SK-N-SH (cell line): ENCODE results near the gene INTS1. TPM values are rescaled to one million over a fixed set of nuclear protein-coding genes. Genes with fewer than 3 reads are reported as not detected.

Experiments used
- CTCF ChIA-PET: fragments of 300-600, 350-600 bp; formaldehyde crosslinking; extraction: SDS; loops from one replicate; lab custom pipeline; 2021; lab: Yijun Ruan, JAX
- POLR2A ChIA-PET: fragments of 350-600 bp; sonication (Branson Sonifier 250); formaldehyde crosslinking; extraction: SDS; loops from one replicate; lab custom pipeline; 2020; ENCODE audit warnings: antibody characterized with exemption, inconsistent platforms; lab: Yijun Ruan, JAX
- DNase-seq: peaks from one replicate; pipeline ENCODE4 v3.0.0; 2012
- H2AFZ ChIP-seq: fragments of 200-600 bp; sonication (generic); 2 replicates; pipeline ENCODE4 v1.8.1; 2016; ENCODE audit warnings: antibody characterized with exemption, mild to moderate bottlenecking, low read depth
- H3F3A ChIP-seq: fragments of 200-600 bp; sonication (generic); replicated peaks from 2 replicates; pipeline ENCODE3; 2016; ENCODE audit warnings: antibody characterized with exemption, mild to moderate bottlenecking; ENCODE audit not compliant: insufficient read depth
- H3K27ac ChIP-seq, 2 experiments: fragments of 200-500 bp in 1 of 2; fragments of 200-600 bp in 1 of 2; sonication (Bioruptor generic) in 1 of 2; sonication (generic), shearing (Covaris generic) in 1 of 2; 2 replicates each; pipeline versions ENCODE4 v1.5.1 to v1.6.1; 2014 to 2016; ENCODE audit warnings: low read depth in 2 of 2, inconsistent platforms in 1 of 2, low read length in 1 of 2, mild to moderate bottlenecking in 1 of 2, mixed read lengths in 1 of 2
- H3K27me3 ChIP-seq: fragments of 200-600 bp; sonication (generic), shearing (Covaris generic); 2 replicates; pipeline ENCODE4 v1.6.1; 2016; ENCODE audit warnings: mixed run types; ENCODE audit not compliant: insufficient read depth
- H3K36me3 ChIP-seq, 2 experiments: fragments of 200-500 bp in 1 of 2; fragments of 200-600 bp in 1 of 2; sonication (Bioruptor generic) in 1 of 2; sonication (generic) in 1 of 2; replicated peaks in 1 of 2; 2 replicates each; pipeline versions ENCODE3 to v1.5.1; 2014 to 2016; ENCODE audit warnings: low read length in 1 of 2, mild to moderate bottlenecking in 1 of 2; ENCODE audit not compliant: insufficient read depth in 2 of 2, control insufficient read depth in 1 of 2
- H3K4me1 ChIP-seq, 2 experiments: fragments of 200-500 bp in 1 of 2; fragments of 200-600 bp in 1 of 2; sonication (Bioruptor generic) in 1 of 2; sonication (generic), shearing (Covaris generic) in 1 of 2; 2 replicates each; pipeline versions ENCODE4 v1.5.1 to v1.6.1; 2014 to 2016; ENCODE audit warnings: low read depth in 1 of 2, low read length in 1 of 2, mixed run types in 1 of 2; ENCODE audit not compliant: insufficient read depth in 2 of 2, control insufficient read depth in 1 of 2
- H3K4me2 ChIP-seq: fragments of 200-600 bp; sonication (generic), shearing (Covaris generic); 2 replicates; pipeline ENCODE4 v1.6.1; 2017; ENCODE audit warnings: mixed run types
- H3K4me3 ChIP-seq, 2 experiments: fragments of 200-500 bp in 1 of 2; fragments of 200-600 bp in 1 of 2; sonication (Bioruptor generic) in 1 of 2; sonication (generic), shearing (Covaris generic) in 1 of 2; 2 replicates each; pipeline versions ENCODE4 v1.5.1 to v1.8.1; 2014 to 2016; ENCODE audit warnings: low read depth in 2 of 2, inconsistent platforms in 1 of 2, low read length in 1 of 2, mild to moderate bottlenecking in 1 of 2, mixed read lengths in 1 of 2, moderate library complexity in 1 of 2
- H3K79me2 ChIP-seq: fragments of 200-600 bp; sonication (generic); 2 replicates; pipeline ENCODE4 v1.8.1; 2017; ENCODE audit warnings: mild to moderate bottlenecking; ENCODE audit not compliant: insufficient read depth
- H3K9ac ChIP-seq: fragments of 200-600 bp; sonication (generic); 2 replicates; pipeline ENCODE4 v1.6.1; 2017; ENCODE audit warnings: mixed run types
- H3K9me2 ChIP-seq: fragments of 200-600 bp; sonication (generic); 2 replicates; pipeline ENCODE4 v1.6.1; 2017; ENCODE audit warnings: mixed run types
- H3K9me3 ChIP-seq: fragments of 200-600 bp; sonication (generic); 2 replicates; pipeline ENCODE4 v1.6.1; 2017; ENCODE audit warnings: mixed run types, mild to moderate bottlenecking, moderate library complexity
- H4K20me1 ChIP-seq: fragments of 200-600 bp; sonication (generic); 2 replicates; pipeline ENCODE4 v1.6.1; 2017; ENCODE audit warnings: mild to moderate bottlenecking, mixed run types; ENCODE audit not compliant: insufficient read depth
- CHD2 ChIP-seq: fragments of 150-350 bp; IDR thresholded peaks from 2 replicates; pipeline ENCODE4 v1.6.1; 2018; ENCODE audit warnings: low read length; ENCODE audit not compliant: partially characterized antibody
- ELF1 ChIP-seq: IDR thresholded peaks from 2 replicates; pipeline ENCODE4 v1.4.0; 2012
- EZH2phosphoT487 ChIP-seq: fragments of 200-600 bp; sonication (generic); IDR thresholded peaks from 2 replicates; pipeline ENCODE4 v1.6.1; 2017; ENCODE audit warnings: low read depth, mixed run types, mild to moderate bottlenecking, antibody characterized with exemption, moderate library complexity, borderline replicate concordance
- FOSL2 ChIP-seq: IDR thresholded peaks from 2 replicates; pipeline ENCODE4 v1.4.0; 2012; ENCODE audit warnings: low read depth, mild to moderate bottlenecking, moderate library complexity, borderline replicate concordance
- FOXJ3 ChIP-seq: sonication (generic); formaldehyde crosslinking; IDR thresholded peaks from 2 replicates; pipeline ENCODE4 v1.5.1; 2020; ENCODE audit warnings: mild to moderate bottlenecking, missing genetic modification reagents
- FOXM1 ChIP-seq: IDR thresholded peaks from 2 replicates; pipeline ENCODE4 v1.4.0; 2012; ENCODE audit warnings: low read depth, mild to moderate bottlenecking
- GABPA ChIP-seq: IDR thresholded peaks from 2 replicates; pipeline ENCODE4 v1.4.0; 2012; ENCODE audit warnings: low read depth, mild to moderate bottlenecking
- GATA2 ChIP-seq: sonication (generic); formaldehyde crosslinking; IDR thresholded peaks from 2 replicates; pipeline ENCODE4 v1.5.0; 2020; ENCODE audit warnings: mild to moderate bottlenecking, missing genetic modification reagents
- JUND ChIP-seq: IDR thresholded peaks from 2 replicates; pipeline ENCODE4 v1.4.0; 2012
- MXI1 ChIP-seq: IDR thresholded peaks from 2 replicates; pipeline ENCODE4 v1.6.1; 2012; ENCODE audit warnings: mild to moderate bottlenecking, low read depth, low read length, improper control_type of control experiment
- NFIC ChIP-seq: IDR thresholded peaks from 2 replicates; pipeline ENCODE4 v1.4.0; 2012; ENCODE audit warnings: borderline replicate concordance
- RCOR1 ChIP-seq: fragments of 150-350 bp; IDR thresholded peaks from 2 replicates; pipeline ENCODE4 v1.6.1; 2017; ENCODE audit warnings: antibody characterized with exemption, low read length
- REST ChIP-seq: IDR thresholded peaks from 2 replicates; pipeline ENCODE4 v1.6.1; 2012; ENCODE audit warnings: mild to moderate bottlenecking, low read depth, low read length, moderate library complexity
- RFX5 ChIP-seq: IDR thresholded peaks from 2 replicates; pipeline ENCODE4 v1.6.1; 2012; ENCODE audit warnings: mild to moderate bottlenecking, improper control_type of control experiment, low read length
- RXRA ChIP-seq: IDR thresholded peaks from 2 replicates; pipeline ENCODE4 v1.4.0; 2012; ENCODE audit warnings: low read depth, mild to moderate bottlenecking, borderline replicate concordance
- SIN3A ChIP-seq: IDR thresholded peaks from 2 replicates; pipeline ENCODE4 v1.6.1; 2012; ENCODE audit warnings: low read depth, mild to moderate bottlenecking, low read length, moderate library complexity, borderline replicate concordance
- USF2 ChIP-seq: fragments of 150-350 bp; IDR thresholded peaks from 2 replicates; pipeline ENCODE4 v1.6.1; 2017; ENCODE audit warnings: antibody characterized with exemption, low read length, low read depth, borderline replicate concordance
- WGBS: methylation state at CpG from one replicate; pipeline ENCODE4 v1.1.6; 2017; ENCODE audit warnings: low lambda C conversion rate; 5-methylcytosine and 5-hydroxymethylcytosine counted together
- polyA plus RNA-seq, 3 experiments: library from polyadenylated mRNA; depleted of rRNA; stranded (reverse); fragments of >200 nt; gene quantifications; 2 replicates each; pipeline ENCODE4 v1.2.3, GENCODE V29; 2012
- TF ChIP-seq, protein P1 (sequence below): IDR thresholded peaks from 2 replicates; pipeline ENCODE4 v1.4.0; 2012; ENCODE audit warnings: low read depth, borderline replicate concordance
- TF ChIP-seq, protein P2 (sequence below): IDR thresholded peaks from 2 replicates; pipeline ENCODE4 v1.4.0; 2012; ENCODE audit warnings: low read depth

INTS1 gene
- polyA plus RNA-seq, 1 of the 3 experiments (the other 2 are of a cell fraction), result 48.1 TPM

- Histone ChIP-seq H3K79me2 (peaks cover 86% of the 10 kb centered on the region), H3F3A (peaks cover 37% of the 10 kb centered on the region), H3K27ac (peak overlapping the region in 1 of 2 experiments; percentile 100; a peak in 2 of 4 replicates), H3K9me3 (no peaks in the 10 kb centered on the region), H3K4me1 (peaks cover 47 to 61% of the 10 kb centered on the region in 2 experiments; a peak in 3 of 4 replicates), H4K20me1 (peaks cover 13% of the 10 kb centered on the region; the same call in 1 of the 2 replicates), H2AFZ (no peak overlapping the region), H3K4me3 (no peak overlapping the region), H3K36me3 (peaks cover 0 to 16% of the 10 kb centered on the region in 2 experiments), H3K9ac (peak overlapping the region; percentile 98), H3K27me3 (no peaks in the 10 kb centered on the region), H3K9me2 (no peaks in the 10 kb centered on the region), H3K4me2 (peak overlapping the region; percentile 100; the same call in 1 of the 2 replicates)
- TF ChIP-seq GABPA, result no peak
- no peak for TF ChIP-seq GATA2 (CRISPR knock-in tag)
- no peak for TF ChIP-seq RFX5
- TF ChIP-seq, protein P1, sequence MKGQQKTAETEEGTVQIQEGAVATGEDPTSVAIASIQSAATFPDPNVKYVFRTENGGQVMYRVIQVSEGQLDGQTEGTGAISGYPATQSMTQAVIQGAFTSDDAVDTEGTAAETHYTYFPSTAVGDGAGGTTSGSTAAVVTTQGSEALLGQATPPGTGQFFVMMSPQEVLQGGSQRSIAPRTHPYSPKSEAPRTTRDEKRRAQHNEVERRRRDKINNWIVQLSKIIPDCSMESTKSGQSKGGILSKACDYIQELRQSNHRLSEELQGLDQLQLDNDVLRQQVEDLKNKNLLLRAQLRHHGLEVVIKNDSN, result no peak
- no peak for TF ChIP-seq EZH2phosphoT487
- TF ChIP-seq, protein P2, sequence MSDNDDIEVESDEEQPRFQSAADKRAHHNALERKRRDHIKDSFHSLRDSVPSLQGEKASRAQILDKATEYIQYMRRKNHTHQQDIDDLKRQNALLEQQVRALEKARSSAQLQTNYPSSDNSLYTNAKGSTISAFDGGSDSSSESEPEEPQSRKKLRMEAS, result no peak
- TF ChIP-seq JUND, result no peak
- TF ChIP-seq ELF1, result no peak
- no peak for TF ChIP-seq SIN3A
- TF ChIP-seq RCOR1, result no peak
- no peak for TF ChIP-seq NFIC
- CTCF ChIA-PET, result interaction anchor here (0.9 to 4.0 kb wide), 3 partner anchors 19 to 62 kb away, joined by 3 to 24 read pairs (median 3); partner anchors contain the start of gene TMEM184A
- POLR2A ChIA-PET, result no interaction called here
- no peak for DNase-seq
- 94% methylated on average over 29 of the region's 42 CpGs for WGBS
These were observed 31.7 kb upstream of the INTS1 start for GRCh38 chr7:1535701-1536454.

GRCh38 chr7:1535100-1535458 is 30.9 kb upstream of the INTS1 start:
- peaks cover 89% of the 10 kb centered on the region for H3K79me2 ChIP-seq
- TF ChIP-seq NFIC (no peak), MXI1 (no peak), USF2 (no peak), GATA2 (CRISPR knock-in tag) (no peak), RXRA (no peak), FOSL2 (no peak), FOXM1 (no peak), FOXJ3 (no peak), SIN3A (no peak), JUND (no peak), EZH2phosphoT487 (no peak), CHD2 (no peak), REST (no peak)
- TF ChIP-seq, protein P1, result no peak

More at GRCh38 chr7:1535100-1535458, 30.9 kb upstream of the INTS1 start:
- peaks cover 0 to 9% of the 10 kb centered on the region in 2 experiments for H3K36me3 ChIP-seq
- POLR2A ChIA-PET, result no interaction called here
- H3F3A ChIP-seq, result peaks cover 37% of the 10 kb centered on the region
- no peaks in the 10 kb centered on the region for H3K9me3 ChIP-seq
- CTCF ChIA-PET, result interaction anchor here (1.6 to 4.0 kb wide), 2 partner anchors 20 to 30 kb away, joined by 5 to 24 read pairs; partner anchors contain the start of gene TMEM184A
- H3K4me2 ChIP-seq, result no peak overlapping the region
- peak overlapping the region in 1 of 2 experiments; percentile 97; a peak in 1 of 4 replicates for H3K27ac ChIP-seq
- no peak overlapping the region for H2AFZ ChIP-seq
- H3K4me3 ChIP-seq, result no peak overlapping the region
- 67% methylated on average over 6 of the region's 6 CpGs for WGBS
- no peaks in the 10 kb centered on the region for H3K9me2 ChIP-seq
- H3K4me1 ChIP-seq, result peaks cover 47 to 61% of the 10 kb centered on the region in 2 experiments; a peak in 3 of 4 replicates
- no peak for DNase-seq
- H3K9ac ChIP-seq, result no peak overlapping the region
- no peaks in the 10 kb centered on the region for H3K27me3 ChIP-seq
- peaks cover 13% of the 10 kb centered on the region; the same call in 1 of the 2 replicates for H4K20me1 ChIP-seq
